HepG2 (cell line): Measurements from ENCODE around the gene NOS1. TPM values are rescaled to one million over a fixed set of nuclear protein-coding genes. Genes with fewer than 3 reads are reported as not detected.

ENCODE experiments used
- BRCA1 ChIP-seq: sonication (generic); formaldehyde crosslinking; IDR thresholded peaks from 2 replicates; pipeline ENCODE4 v1.4.0; 2020; ENCODE audit warnings: missing genetic modification reagents
- DNMT1 ChIP-seq: sonication (generic); formaldehyde crosslinking; IDR thresholded peaks from 2 replicates; pipeline ENCODE4 v1.5.1; 2020; ENCODE audit warnings: mild to moderate bottlenecking, missing genetic modification reagents
- FOXP1 ChIP-seq, 2 experiments: fragments of 450-650 bp in 1 of 2; IDR thresholded peaks; 2 replicates each; pipeline ENCODE4 v1.6.1; 2017 to 2018; ENCODE audit warnings: antibody characterized with exemption in 1 of 2
- GPN1 ChIP-seq: sonication (generic); formaldehyde crosslinking; IDR thresholded peaks from 2 replicates; pipeline ENCODE4 v1.5.1; 2020; ENCODE audit warnings: missing genetic modification reagents, borderline replicate concordance
- HDAC6 ChIP-seq: fragments of 200-600 bp; sonication (generic); IDR thresholded peaks from 2 replicates; pipeline ENCODE4 v1.7.0; 2017; ENCODE audit warnings: mild to moderate bottlenecking, antibody characterized with exemption, low read length, low read depth
- JARID2 ChIP-seq: sonication (generic); formaldehyde crosslinking; IDR thresholded peaks from 2 replicates; pipeline ENCODE4 v1.8.1; 2023; ENCODE audit warnings: missing genetic modification reagents, inconsistent platforms; ENCODE audit not compliant: insufficient replicate concordance
- KDM1A ChIP-seq: IDR thresholded peaks from 2 replicates; pipeline ENCODE4 v1.6.1; 2016; ENCODE audit warnings: missing compliant biosample characterization
- KDM5A ChIP-seq: fragments of 200-600 bp; sonication (generic); IDR thresholded peaks from 2 replicates; pipeline ENCODE4 v1.7.0; 2018; ENCODE audit warnings: antibody characterized with exemption, mild to moderate bottlenecking, low read length, borderline replicate concordance
- MIXL1 ChIP-seq: IDR thresholded peaks from 2 replicates; pipeline ENCODE4 v1.6.1; 2016
- MYPOP ChIP-seq: sonication (generic); formaldehyde crosslinking; IDR thresholded peaks from 2 replicates; pipeline ENCODE4 v1.8.1; 2023; ENCODE audit warnings: mild to moderate bottlenecking, moderate library complexity, missing genetic modification reagents
- MZF1 ChIP-seq: sonication (generic); formaldehyde crosslinking; IDR thresholded peaks from 2 replicates; pipeline ENCODE4 v1.8.1; 2023; ENCODE audit warnings: mild to moderate bottlenecking, missing genetic modification reagents, borderline replicate concordance
- NR2C2 ChIP-seq: sonication (generic); formaldehyde crosslinking; IDR thresholded peaks from 2 replicates; pipeline ENCODE4 v1.4.0; 2020; ENCODE audit warnings: missing genetic modification reagents, mild to moderate bottlenecking, moderate library complexity, borderline replicate concordance
- RARG ChIP-seq: sonication (generic); formaldehyde crosslinking; IDR thresholded peaks from 2 replicates; pipeline ENCODE4 v1.4.0; 2020; ENCODE audit warnings: low read depth, mild to moderate bottlenecking, missing genetic modification reagents
- SMAD3 ChIP-seq: sonication (generic); formaldehyde crosslinking; IDR thresholded peaks from 2 replicates; pipeline ENCODE4 v1.4.0; 2020; ENCODE audit warnings: missing genetic modification reagents
- SOX13 ChIP-seq, 3 experiments: fragments of 450-650 bp in 1 of 3; sonication (generic) in 1 of 3; formaldehyde crosslinking in 1 of 3; IDR thresholded peaks in 2 of 3; conservative IDR thresholded peaks in 1 of 3; 2 replicates each; pipeline versions ENCODE4 v1.5.0 to v1.6.1; 2016 to 2020; ENCODE audit warnings: antibody characterized with exemption in 1 of 3, mild to moderate bottlenecking in 1 of 3, missing compliant biosample characterization in 1 of 3, missing genetic modification reagents in 1 of 3, moderate library complexity in 1 of 3
- TBP ChIP-seq: sonication (generic); formaldehyde crosslinking; IDR thresholded peaks from 2 replicates; pipeline ENCODE4 v1.5.0; 2020; ENCODE audit warnings: missing genetic modification reagents
- TFDP1 ChIP-seq: IDR thresholded peaks from 2 replicates; pipeline ENCODE4 v1.6.1; 2016; ENCODE audit warnings: missing compliant biosample characterization, missing genetic modification reagents, borderline replicate concordance
- ZBED4 ChIP-seq: sonication (generic); formaldehyde crosslinking; IDR thresholded peaks from 2 replicates; pipeline ENCODE4 v1.4.0; 2020; ENCODE audit warnings: missing genetic modification reagents, borderline replicate concordance
- ZFAT ChIP-seq: sonication (generic); formaldehyde crosslinking; conservative IDR thresholded peaks from 2 replicates; pipeline ENCODE4 v1.8.1; 2023; ENCODE audit warnings: missing genetic modification reagents, inconsistent platforms
- ZIK1 ChIP-seq: sonication (generic); formaldehyde crosslinking; IDR thresholded peaks from 2 replicates; pipeline ENCODE4 v1.5.0; 2020; ENCODE audit warnings: mild to moderate bottlenecking, low read depth, missing genetic modification reagents, borderline replicate concordance
- ZKSCAN8 ChIP-seq: IDR thresholded peaks from 2 replicates; pipeline ENCODE4 v1.6.1; 2016; ENCODE audit warnings: borderline replicate concordance, missing genetic modification reagents, missing compliant biosample characterization
- ZNF329 ChIP-seq: sonication (generic); formaldehyde crosslinking; IDR thresholded peaks from 2 replicates; pipeline ENCODE4 v1.9.0; 2021; ENCODE audit warnings: low read depth, mild to moderate bottlenecking, missing genetic modification reagents
- ZNF597 ChIP-seq: sonication (generic); formaldehyde crosslinking; IDR thresholded peaks from 2 replicates; pipeline ENCODE4 v1.5.0; 2020; ENCODE audit warnings: missing genetic modification reagents
- ZNF619 ChIP-seq: sonication (generic); formaldehyde crosslinking; IDR thresholded peaks from 2 replicates; pipeline ENCODE4 v1.4.0; 2020; ENCODE audit warnings: mild to moderate bottlenecking, missing genetic modification reagents
- polyA plus RNA-seq, 8 experiments: library from polyadenylated mRNA; depleted of rRNA in 3 of 8; stranded (reverse) in 7 of 8; unstranded in 1 of 8; fragments of >200 nt; fragmentation: Illumina TruSeq in 4 of 8; extraction: Trizol in 4 of 8; gene quantifications; 2 replicates each; pipeline versions ENCODE4 v1.2.1 to v1.2.3, GENCODE V29; 2011 to 2016; ENCODE audit warnings: low read depth in 4 of 8, missing spikeins in 1 of 8, mixed read lengths in 1 of 8; ENCODE audit not compliant: insufficient read depth in 1 of 8
- total RNA-seq, 5 experiments: library from RNA; depleted of rRNA; stranded (reverse); fragments of >200 nt; fragmentation: Illumina TruSeq; extraction: Trizol; gene quantifications; 2 replicates each; pipeline ENCODE4 v1.2.3, GENCODE V29; 2016; ENCODE audit warnings: low read depth in 1 of 5

The NOS1 gene
- total and polyA plus RNA-seq, 2 of the 13 experiments (the other 11 are each of a cell fraction or from before 2014, with no cell fraction given), result not detected

- TF ChIP-seq RARG (CRISPR knock-in tag) (no peak), MYPOP (CRISPR knock-in tag) (peak; percentile 54; the same call in 1 of the 2 replicates), KDM5A (no peak), SMAD3 (no peak), ZBED4 (CRISPR knock-in tag) (peak; percentile 71; the same call in 1 of the 2 replicates), FOXP1 (IDR thresholded peaks at IDR 0.05) (no peak), FOXP1 (CRISPR knock-in tag; IDR thresholded peaks at IDR 0.05) (peak; percentile 43; the same call in 1 of the 2 replicates), ZIK1 (no peak), ZNF329 (CRISPR knock-in tag) (no peak; the same call in 1 of the 2 replicates), DNMT1 (CRISPR knock-in tag) (no peak), ZNF597 (CRISPR knock-in tag) (no peak), GPN1 (CRISPR knock-in tag) (no peak), NR2C2 (CRISPR knock-in tag) (peak; percentile 0; the same call in 1 of the 2 replicates), TBP (CRISPR knock-in tag) (no peak), MIXL1 (CRISPR knock-in tag) (no peak), MZF1 (CRISPR knock-in tag) (no peak), KDM1A (CRISPR knock-in tag) (peak; percentile 85; the same call in 1 of the 2 replicates), BRCA1 (CRISPR knock-in tag) (no peak), TFDP1 (CRISPR knock-in tag) (peak; percentile 29; the same call in 1 of the 2 replicates), HDAC6 (no peak), ZFAT (CRISPR knock-in tag) (no peak), SOX13 (IDR thresholded peaks at IDR 0.05) (no peak), SOX13 (CRISPR knock-in tag; conservative IDR thresholded peaks at IDR 0.05 in 1 of 2, IDR thresholded peaks at IDR 0.05 in 1 of 2) (0 out of 4 replicates have a peak, but pooled peaks of 1 of the 2 experiments have one; percentile 33), ZKSCAN8 (CRISPR knock-in tag) (no peak), ZNF619 (CRISPR knock-in tag) (no peak), JARID2 (CRISPR knock-in tag) (no peak)
Observed at GRCh38 chr12:117189725-117190209, 171.7 kb downstream of the NOS1 start (continued).
